Panc1 (cell line): ENCODE data around the gene SLC35F2.

Experiments used
- CTCF ChIP-seq: fragments of 450-650 bp; IDR thresholded peaks from 2 replicates; pipeline ENCODE4 v1.5.1; 2017; ENCODE audit warnings: mild to moderate bottlenecking
- REST ChIP-seq, 2 experiments: IDR thresholded peaks; 2 replicates each; pipeline ENCODE4 v1.6.1; 2011 to 2012; ENCODE audit warnings: low read depth in 2 of 2, control low read depth in 1 of 2, low read length in 1 of 2, mild to moderate bottlenecking in 1 of 2, moderate library complexity in 1 of 2; ENCODE audit not compliant: insufficient read depth in 1 of 2
- SIN3A ChIP-seq: IDR thresholded peaks from 2 replicates; pipeline ENCODE4 v1.6.1; 2012; ENCODE audit warnings: low read depth, mild to moderate bottlenecking, low read length, moderate library complexity, borderline replicate concordance; ENCODE audit not compliant: insufficient read depth
- TCF7L2 ChIP-seq: IDR thresholded peaks from 2 replicates; pipeline ENCODE4 v1.6.1; 2011; ENCODE audit warnings: mild to moderate bottlenecking, low read depth, low read length, inconsistent platforms

- TF ChIP-seq CTCF (no peak), REST (IDR thresholded peaks at IDR 0.05; ENCODE audit: insufficient read depth in 1 of 2, low read depth in 2 of 2, low read length in 1 of 2) (no peak), SIN3A (no peak), TCF7L2 (no peak)
These were observed 107.5 kb downstream of the SLC35F2 start for GRCh38 chr11:107751082-107751481.
